ENCODE data around the gene NCKAP5.
"Not testable (repeated sequence)": the region's sequence is repeated elsewhere in the genome, so short reads cannot be mapped to it uniquely, and the experiment has no call there.

The NCKAP5 gene

GRCh38 chr2:132811148-132811915 lies 756.9 kb downstream of the NCKAP5 start:
- TF ChIP-seq, protein P1, sequence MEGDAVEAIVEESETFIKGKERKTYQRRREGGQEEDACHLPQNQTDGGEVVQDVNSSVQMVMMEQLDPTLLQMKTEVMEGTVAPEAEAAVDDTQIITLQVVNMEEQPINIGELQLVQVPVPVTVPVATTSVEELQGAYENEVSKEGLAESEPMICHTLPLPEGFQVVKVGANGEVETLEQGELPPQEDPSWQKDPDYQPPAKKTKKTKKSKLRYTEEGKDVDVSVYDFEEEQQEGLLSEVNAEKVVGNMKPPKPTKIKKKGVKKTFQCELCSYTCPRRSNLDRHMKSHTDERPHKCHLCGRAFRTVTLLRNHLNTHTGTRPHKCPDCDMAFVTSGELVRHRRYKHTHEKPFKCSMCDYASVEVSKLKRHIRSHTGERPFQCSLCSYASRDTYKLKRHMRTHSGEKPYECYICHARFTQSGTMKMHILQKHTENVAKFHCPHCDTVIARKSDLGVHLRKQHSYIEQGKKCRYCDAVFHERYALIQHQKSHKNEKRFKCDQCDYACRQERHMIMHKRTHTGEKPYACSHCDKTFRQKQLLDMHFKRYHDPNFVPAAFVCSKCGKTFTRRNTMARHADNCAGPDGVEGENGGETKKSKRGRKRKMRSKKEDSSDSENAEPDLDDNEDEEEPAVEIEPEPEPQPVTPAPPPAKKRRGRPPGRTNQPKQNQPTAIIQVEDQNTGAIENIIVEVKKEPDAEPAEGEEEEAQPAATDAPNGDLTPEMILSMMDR (IDR thresholded peaks at IDR 0.05; ENCODE audit: low read depth, low read length) = no peak
- no peak overlapping the region for H3K4me3 ChIP-seq (ENCODE audit: low read depth, low read length)

DNA sequence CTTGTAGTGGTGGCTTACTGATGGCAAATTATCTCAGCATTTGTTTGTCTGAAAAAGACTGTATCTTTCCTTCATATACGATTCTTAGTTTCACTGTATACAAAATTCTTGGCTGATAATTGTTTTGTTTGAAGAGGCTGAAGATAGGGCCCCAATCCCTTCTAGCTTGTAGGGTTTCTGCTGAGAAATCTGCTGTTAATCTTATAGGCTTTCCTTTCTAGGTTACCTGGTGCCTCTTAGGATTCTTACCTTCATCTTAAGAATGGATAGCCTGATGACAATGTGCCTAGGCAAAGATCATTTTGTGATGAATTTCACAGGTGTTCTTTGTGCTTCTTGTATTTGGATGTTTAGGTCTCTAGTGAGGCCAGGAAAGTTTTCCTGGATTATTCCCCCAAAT lies 758.3 kb downstream of the NCKAP5 start:
- H3K4me3 ChIP-seq (ENCODE audit: low read depth, low read length) = not testable (repeated sequence)

DNA sequence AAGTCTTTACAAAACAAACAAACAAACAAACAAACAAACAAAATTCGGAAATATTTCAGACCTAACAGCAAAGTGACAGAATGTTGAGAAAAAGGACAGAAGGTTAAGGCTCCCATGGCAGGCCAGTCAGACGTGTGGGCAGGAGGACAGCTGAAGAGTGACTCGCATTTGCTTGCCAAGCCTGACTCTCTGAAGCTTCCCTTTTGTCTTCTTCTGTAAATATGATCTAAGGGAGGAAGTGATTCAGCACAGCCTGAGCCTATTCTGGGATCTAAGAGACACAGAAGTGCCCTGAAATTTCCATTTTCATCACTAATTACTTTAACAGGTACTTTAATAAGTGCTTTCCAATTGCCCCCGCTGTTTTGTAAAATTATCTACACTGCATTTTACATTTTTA lies 764.2 kb downstream of the NCKAP5 start:
- TF ChIP-seq, protein P1 (IDR thresholded peaks at IDR 0.05; ENCODE audit: low read depth, low read length) = no peak
- H3K4me3 ChIP-seq (ENCODE audit: low read depth, low read length) = no peak overlapping the region

DNA sequence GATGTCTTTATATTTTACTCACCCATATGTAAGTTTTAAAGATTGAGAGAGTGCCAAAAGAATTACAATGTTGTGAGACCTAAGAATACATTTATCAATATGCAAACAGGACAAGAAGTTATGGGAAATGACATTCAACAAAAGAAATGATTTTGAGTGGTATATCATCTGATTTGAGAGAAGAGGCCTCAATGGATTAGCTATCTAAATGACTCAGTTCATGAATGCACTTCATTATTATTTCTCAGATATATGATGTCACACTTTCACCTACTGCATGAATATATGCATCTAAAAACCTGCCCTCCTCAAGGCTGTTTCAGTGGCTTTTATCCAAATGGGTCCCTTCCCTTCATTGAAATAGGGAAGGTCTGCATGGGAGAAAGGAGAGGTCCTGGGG lies 769.9 kb downstream of the NCKAP5 start:
- H3K4me3 ChIP-seq (ENCODE audit: low read depth, low read length) = no peak overlapping the region
- TF ChIP-seq, protein P1 (IDR thresholded peaks at IDR 0.05; ENCODE audit: low read depth, low read length) = no peak

- TF ChIP-seq, protein P1 (IDR thresholded peaks at IDR 0.05; ENCODE audit: low read depth, low read length) = no peak
- no peak overlapping the region for H3K4me3 ChIP-seq (ENCODE audit: low read depth, low read length)
Measured at GRCh38 chr2:132797556-132797955, 770.7 kb downstream of the NCKAP5 start.

DNA sequence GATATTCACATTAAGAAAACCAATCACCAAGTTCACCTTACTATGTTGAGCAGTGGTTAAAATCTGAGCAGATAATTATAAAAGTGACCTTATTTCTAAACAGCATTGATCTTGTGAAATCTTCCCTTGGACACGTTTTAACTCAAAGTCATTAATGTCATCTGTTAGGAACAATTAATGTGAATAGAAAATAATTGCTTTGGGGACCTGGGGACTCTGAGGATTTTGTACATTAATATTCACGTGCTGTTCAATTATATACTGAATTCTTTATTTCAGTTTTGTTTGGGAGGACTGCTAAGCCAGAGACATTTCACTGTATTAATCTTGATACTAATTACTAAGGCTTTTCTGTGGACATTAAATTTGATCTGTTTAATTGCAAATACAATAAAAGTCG lies 771.2 kb downstream of the NCKAP5 start:
- TF ChIP-seq, protein P1 (IDR thresholded peaks at IDR 0.05; ENCODE audit: low read depth, low read length) = no peak
- H3K4me3 ChIP-seq (ENCODE audit: low read depth, low read length) = no peak overlapping the region

DNA sequence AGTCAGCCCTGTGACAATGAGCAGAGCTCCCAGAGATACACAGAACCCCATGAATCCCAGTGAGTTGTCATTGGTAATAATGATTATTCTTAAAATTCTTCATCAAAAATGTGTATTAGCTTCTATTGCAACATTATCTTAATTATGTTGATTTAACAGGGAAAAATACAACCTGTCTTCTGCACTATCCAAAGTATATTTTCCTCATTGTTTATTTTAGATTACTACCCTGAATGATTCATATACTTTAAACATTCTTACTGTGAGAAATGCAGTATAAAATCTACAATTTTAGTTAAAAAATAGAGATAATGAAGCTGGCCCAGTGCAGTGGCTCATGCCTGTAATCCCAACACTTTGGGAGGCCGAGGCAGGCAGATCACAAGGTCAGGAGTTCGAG lies 773.0 kb downstream of the NCKAP5 start:
- TF ChIP-seq, protein P1 (IDR thresholded peaks at IDR 0.05; ENCODE audit: low read depth, low read length) = no peak
- H3K4me3 ChIP-seq (ENCODE audit: low read depth, low read length) = no peak overlapping the region

- no peak overlapping the region for H3K4me3 ChIP-seq (ENCODE audit: low read depth, low read length)
- TF ChIP-seq, protein P1 (IDR thresholded peaks at IDR 0.05; ENCODE audit: low read depth, low read length) = no peak
Measured at GRCh38 chr2:132793532-132793931, 774.7 kb downstream of the NCKAP5 start.
